NCI-H1092 (cell line): ENCODE results near the gene GBF1.

Source experiments
- DNase-seq: peaks from one replicate; lab custom pipeline; 2025; lab: John Stamatoyannopoulos, UW

The GBF1 gene

DNA sequence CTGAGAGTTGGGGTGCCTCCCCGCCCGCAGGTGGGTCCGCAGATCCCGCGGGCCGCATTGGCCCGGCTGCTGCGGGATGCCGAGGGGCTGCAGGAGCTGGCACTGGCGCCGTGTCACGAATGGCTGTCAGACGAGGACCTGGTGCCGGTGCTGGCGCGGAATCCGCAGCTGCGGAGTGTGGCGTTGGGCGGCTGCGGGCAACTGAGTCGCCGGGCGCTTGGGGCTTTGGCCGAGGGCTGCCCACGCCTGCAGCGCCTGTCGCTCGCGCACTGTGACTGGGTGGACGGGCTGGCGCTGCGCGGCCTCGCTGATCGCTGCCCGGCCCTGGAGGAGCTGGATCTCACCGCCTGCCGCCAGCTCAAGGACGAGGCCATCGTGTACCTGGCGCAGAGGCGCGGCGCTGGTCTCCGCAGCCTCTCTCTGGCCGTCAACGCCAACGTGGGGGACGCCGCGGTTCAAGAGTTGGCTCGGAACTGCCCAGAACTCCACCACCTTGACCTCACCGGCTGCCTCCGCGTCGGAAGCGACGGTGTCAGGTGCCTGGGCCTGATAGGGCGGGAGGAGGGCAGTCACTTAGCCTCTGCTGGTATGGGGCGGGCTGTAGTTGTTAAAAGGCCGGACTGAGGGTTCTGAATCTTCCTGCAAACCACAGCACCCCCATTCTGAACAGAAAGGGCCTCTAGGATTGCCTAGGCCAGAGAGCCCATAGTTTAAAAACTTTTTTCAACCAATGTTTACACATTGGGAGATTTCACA lies 176.6 kb downstream of the GBF1 start:
- DNase-seq, result no peak

DNA sequence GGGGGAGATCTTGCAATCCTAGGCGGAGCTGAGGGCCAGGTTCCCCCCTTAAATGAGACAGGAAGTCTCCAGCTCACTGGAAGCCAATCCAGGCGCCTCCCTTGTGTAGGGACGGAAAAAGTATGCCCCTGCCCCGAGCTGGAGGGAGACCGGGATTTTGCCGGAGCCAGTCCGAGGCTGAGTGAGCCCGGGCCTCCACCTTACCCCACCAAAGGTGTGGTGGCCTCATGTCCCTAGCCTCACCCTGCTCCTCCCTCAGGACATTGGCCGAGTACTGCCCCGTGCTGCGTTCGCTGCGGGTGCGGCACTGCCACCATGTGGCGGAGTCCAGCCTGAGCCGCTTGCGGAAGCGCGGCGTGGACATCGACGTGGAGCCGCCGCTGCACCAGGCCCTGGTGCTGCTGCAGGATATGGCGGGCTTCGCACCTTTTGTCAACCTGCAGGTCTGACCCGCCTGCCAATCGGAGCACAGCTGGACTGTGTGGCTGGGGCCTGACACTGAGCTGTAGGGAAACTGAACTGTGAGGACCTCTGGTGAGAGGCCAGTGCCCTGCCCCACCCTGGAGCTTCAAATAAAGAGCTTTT lies 177.3 kb downstream of the GBF1 start:
- DNase-seq, result no peak

DNA sequence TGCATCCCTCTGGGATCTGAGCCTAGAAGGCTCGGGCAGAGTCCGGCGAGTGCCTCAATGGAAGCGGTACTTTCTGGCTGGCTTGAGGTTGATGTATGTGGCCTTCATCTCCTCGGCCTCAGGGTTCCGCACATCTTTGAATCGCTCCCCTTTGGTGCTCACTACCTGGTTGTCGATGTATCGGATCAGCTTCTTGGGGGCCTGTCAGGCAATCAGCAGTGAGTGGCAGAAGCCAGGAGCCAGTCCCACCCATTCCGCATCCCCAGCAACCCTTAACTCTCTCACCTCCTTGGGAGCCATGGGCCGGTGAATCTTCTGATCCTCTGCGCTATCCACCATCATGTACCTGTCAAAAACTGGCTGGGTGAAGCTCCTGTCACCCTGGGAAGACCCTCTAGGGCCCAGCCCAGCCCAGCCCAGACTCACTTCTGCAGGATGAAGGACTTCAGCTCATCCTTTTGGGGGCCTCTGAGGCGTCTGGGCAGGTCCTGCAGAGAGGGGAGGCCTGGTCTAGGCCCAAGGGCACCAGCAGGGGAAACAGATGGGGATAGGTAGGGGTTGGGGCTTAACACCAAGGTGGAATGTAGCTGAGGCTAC lies 178.1 kb downstream of the GBF1 start:
- DNase-seq, result no peak

DNA sequence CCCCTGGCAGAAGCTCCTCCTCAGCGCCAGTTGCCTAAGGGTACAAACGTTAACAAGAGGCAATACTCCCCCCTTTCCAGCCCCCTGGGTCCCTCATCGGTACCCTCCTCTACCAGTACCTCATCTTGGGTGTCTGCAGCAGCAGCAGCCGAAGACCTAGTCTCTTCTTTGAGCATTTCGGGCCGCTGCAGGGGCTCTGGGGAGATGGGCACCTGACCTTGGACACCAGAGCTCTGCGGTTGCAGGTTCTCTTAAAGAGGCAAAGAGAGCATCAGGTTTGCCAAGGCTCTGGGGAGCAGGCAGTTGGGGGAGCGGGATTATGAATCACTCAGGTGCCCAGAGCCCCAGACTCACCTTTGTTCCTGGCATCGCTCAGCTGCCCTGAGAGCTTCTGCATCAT lies 178.8 kb downstream of the GBF1 start:
- no peak for DNase-seq

DNA sequence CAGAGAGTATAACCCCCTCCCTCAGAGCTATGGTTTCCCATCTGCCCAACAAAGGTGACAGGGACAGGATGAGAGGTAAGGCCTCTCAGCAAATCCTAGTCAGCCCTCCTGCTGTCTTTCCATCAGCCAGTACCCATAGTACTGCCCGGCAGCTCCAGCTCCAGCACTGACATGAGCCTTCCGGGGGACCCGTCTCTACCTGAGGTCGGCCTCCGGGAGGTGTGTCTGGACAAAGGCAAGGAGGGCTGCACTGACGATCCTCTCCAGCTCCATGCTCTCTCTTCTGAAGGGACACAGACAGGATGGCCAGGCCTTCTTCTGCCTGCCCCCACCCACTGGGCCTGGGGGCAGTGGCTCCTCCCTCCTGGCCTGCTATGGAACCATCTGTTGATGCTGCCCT lies 179.6 kb downstream of the GBF1 start:
- DNase-seq, result no peak

DNA sequence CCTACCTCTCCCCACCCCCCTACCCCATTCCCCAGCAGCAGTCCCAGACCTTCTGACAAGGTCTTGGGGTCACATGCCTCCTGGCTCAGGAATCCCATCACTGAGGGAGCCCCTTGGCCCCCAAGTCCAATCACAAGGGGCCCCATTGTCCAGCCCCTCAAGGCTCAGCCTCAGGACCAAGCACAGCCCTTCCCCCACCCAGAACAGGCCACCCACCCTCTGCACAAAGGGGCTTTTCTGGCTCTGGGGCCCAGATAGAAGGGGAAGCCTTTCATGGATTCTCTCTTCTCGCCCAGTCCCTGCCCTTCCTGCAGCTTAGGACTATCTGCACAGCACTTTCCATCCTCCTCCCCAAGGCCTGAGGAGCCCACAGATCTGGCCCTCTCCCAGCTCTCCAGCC lies 180.1 kb downstream of the GBF1 start:
- DNase-seq, result no peak

DNA sequence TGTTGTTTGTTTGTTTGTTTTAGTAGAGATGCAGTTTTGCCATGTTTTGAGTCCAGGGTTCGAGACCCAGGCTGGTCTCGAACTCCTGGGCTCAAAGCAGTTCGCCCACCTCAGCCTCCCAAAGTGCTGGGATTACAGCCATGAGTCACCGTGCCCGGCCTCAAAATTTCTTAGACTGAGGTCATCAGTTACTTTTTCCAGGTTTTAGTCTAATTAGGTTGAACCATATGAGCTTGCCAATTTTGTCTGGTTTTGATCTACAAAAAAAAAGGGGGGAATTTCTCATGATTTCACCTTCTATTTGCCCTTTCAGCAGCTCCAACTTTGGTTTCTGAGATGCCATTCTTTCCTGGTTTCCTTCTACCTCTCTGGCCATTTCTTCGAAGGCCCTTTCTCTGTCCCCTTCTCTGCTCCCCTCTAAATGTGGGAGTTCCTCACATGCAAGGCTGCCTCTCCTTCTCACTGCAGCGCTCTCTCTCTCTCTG lies 181.5 kb downstream of the GBF1 start:
- no peak for DNase-seq

DNA sequence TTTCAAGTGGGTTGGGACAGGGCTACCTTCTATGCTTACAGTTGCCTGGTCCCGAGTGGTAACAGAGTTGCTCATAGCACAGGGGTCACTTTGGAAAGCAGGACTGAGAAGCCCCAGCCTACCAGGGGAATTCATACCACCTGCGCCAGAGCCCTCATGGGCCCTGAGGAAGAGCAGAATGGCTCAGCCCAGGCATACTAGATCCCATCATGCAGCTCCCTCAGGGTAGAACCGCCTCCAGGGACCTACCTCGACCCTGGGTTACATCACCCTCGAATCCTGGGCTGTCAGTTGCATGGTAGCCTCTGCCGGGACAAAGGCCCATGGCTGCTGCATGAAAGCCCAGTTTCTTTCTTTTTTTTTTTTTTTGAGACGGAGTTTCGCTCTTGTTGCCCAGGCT lies 184.1 kb downstream of the GBF1 start:
- DNase-seq, result no peak

DNA sequence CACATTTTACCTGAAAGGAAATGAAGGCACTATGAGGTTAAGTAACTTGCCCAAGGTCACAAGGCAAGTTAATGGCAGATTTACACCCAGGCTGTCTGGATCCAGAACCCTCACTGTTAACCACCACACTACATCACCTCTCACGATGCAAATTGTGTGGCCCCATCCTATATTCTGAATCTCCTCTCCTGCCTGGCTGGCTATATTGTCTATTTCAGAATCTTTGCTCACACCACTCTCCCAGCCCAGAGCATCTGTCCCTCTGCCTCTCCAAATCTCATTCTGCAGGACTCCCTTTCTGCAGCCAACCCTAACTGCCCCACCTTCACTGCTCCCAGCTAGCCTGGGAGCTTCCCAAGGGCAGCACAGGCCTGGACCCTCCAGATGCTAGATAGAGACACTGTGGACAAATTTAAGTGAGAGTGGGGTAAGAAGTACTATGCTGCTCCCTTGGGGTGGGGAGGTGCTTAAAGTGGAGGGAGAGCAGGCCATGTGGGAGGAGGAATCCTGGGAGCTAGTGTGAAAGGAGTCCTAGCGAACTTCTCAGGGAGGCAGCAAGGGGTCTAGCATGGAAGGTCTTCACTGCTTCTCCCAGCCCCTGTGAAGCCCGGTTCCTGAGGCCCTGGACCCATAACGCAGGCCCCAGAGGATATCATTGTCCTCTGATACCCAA lies 186.3 kb downstream of the GBF1 start:
- no peak for DNase-seq
